Activated T-cell treated with anti-CD3 and anti-CD28 coated beads for 48 hours (primary cell): ENCODE results near the gene CDC14B.
A peak's percentile ranks its signal among the peaks of the same experiment; 100 is the strongest.
"Not testable (repeated sequence)": the region's sequence is repeated elsewhere in the genome, so short reads cannot be mapped to it uniquely, and the experiment has no call there.

Source experiments
- DNase-seq: peaks from one replicate; pipeline ENCODE4 v3.0.0-alpha.2; 2020; ENCODE audit warnings: low read depth

The CDC14B gene

DNA sequence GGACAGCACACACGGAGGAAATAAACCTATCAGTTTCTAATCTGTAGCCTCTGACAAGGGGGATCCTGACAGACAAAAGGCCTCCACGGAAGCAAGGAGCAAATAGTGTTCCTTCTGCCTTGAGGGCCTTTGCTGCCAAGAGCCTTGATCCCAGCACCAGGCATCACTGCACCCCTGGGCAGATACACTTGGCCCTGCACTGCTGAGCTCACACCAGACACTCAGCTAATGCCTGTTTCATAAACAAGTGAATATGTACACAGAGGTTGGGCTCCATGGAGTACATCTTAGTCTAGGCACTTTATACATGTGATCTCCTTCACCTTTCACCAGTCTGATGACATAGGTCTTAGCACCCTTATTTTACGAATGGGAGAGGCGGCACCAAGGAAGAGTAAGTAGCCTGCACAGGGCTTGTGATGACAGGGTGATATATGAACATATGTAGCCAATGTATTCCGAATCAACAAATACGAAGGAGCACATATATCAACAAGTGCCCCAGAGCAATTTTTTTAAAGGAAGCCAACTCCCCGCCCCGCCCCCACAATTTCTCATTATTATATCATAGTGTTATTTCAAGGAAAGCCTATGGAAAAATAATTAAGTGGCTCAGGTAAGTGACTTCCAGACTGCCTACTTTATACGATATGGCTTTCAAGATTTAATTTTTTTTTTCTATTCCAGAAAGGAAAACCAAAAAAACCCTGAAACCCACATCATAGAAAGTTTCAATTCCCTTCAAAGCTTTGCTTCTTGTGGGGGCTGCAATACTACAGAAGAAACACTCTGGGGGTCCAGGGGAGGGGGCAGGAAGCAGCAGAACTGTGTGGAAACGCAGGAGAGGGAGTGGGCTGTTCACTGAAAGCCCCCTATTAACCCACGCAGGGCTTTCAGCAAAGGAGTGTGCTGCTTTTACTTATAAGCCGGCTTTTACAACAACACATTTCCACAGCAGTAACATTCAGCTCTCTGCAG is 32.0 kb downstream of the CDC14B start:
- DNase-seq, result no peak

DNA sequence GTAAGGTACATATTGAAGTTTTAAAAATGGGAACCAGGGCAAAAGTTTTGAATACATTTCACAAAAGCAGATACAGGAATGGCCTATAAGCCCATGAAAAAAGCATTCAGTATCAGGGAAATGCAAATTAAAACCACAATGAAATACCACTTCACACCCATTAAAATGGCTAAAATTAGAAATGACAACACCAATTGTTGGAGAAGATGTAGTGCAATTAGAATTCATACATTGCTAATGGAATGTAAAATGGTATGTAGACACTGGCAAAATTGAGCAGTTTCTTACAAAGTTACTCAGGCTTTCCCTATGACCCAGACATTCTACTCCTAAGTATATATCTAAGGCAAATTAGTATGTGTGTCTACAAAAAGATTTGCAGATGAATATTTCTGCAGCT is 34.2 kb downstream of the CDC14B start:
- DNase-seq, result no peak

DNA sequence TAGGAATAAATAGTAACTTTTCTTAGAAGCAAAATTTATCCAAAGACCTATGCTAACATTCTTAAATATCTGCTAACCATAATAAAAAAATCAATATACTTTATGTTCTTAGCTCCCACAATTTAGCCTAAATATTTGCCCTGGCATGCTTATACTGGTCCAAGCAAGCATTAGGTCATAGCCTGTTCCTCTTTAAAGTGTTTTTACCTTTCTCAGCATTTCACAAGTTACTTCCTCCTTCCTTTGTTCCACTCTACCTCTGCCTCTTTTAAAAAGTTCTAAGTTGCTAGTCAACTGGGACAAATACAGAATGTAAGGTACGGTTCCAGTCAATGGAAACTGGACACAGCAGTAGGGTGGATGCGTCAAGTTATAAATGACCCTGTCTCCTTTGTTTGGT is 37.4 kb downstream of the CDC14B start:
- not testable (repeated sequence) for DNase-seq

DNA sequence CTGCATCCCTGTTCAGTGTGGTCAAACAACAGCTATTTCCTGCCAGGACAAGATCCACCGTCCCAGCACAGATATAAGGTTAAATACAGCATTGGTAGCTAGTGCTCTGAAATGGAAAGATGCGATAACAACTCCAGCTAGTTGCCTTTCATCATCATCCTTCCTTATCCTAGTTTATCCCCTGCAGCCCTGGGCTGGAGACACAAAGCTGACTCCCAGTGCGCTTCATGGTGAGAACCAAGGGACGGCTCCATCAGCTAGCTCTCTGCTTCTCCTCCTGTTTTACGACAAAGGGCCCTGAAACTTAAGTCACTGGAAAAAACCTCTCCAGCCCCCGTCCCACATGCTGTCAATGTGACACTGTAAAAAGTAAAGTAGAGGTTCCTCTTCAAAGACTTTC is 37.9 kb downstream of the CDC14B start:
- DNase-seq, result no peak

DNA sequence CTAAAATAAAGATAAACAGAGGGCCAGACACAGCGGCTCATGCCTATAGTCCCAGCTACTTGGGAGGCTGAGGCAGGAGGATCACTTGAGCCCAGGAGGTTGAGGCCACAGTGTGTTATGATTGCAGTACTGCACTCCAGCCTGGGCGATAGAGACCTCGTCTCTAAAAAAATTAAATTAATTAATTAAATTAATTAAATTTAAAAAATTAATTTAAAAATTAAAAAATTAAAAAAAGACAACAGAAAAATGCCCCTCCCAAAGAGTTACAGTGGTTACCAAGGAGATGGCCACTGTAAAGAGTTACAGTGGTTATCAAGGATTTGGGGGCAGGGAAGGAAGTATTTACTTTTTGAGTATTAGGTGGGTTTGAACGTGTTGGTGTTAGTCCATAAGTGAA is 38.3 kb downstream of the CDC14B start:
- DNase-seq, result no peak

DNA sequence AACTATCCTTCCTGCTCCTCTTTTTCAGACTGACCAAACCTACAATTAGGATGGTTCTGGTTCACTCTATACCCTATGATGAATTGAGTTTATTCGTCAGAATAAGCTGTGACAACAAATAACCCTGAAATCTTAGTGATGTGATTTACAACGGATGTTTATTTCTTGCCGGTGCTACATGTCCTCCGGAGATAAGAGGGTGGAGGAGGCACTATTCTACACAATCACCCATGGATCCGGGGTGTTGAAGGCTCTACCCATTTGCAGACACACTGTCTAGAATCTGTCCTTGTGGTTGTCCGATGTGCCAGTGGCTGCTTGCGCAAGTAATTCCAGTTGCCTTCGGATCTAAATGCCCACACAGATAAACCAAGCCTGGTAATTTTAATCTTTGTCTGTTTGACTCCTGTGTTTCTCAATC is 44.7 kb downstream of the CDC14B start:
- no peak for DNase-seq

DNA sequence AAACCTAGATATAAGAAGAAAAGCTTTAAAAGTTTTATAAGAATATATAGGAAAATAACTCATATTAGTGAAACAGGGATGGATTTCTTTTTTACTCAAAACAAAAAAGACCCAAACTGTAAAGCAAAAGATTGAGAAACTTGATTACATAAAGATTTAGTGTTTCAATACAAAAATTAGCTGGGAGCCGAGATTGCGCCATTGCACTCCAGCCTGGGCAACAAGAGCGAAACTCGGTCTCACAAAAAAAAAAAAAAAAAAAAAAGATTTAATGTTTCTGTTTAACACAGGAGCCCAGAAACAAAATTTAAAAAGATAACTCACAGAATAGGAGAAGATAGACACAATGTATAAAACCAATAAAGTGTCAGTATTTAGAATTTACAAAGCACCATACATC is 45.2 kb downstream of the CDC14B start:
- DNase-seq, result no peak

DNA sequence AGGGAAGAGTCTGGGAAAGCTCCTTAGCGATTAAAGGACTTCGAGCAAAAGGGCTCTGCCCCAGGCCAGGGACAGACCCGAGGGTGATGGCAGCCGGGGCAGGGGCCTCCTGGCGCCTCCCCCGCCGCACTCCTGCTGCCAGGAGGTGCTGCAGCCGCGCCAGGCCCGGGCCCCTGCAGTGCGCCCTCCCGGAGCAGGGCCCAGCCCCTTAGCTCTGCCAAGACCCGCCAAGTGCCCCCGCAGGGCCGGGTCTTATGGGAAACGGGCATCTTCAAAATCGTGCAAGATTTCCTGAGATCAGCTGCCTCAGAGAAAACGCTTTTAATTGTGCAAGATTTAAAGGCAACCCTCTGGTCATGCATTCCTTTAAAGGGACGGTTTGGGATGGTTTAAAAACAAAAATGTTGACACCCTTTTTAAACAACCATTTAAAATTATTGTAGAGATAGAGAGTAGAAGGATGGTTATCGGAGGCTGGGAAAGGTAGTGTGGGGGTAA is 52.4 kb downstream of the CDC14B start:
- DNase-seq, result no peak

DNA sequence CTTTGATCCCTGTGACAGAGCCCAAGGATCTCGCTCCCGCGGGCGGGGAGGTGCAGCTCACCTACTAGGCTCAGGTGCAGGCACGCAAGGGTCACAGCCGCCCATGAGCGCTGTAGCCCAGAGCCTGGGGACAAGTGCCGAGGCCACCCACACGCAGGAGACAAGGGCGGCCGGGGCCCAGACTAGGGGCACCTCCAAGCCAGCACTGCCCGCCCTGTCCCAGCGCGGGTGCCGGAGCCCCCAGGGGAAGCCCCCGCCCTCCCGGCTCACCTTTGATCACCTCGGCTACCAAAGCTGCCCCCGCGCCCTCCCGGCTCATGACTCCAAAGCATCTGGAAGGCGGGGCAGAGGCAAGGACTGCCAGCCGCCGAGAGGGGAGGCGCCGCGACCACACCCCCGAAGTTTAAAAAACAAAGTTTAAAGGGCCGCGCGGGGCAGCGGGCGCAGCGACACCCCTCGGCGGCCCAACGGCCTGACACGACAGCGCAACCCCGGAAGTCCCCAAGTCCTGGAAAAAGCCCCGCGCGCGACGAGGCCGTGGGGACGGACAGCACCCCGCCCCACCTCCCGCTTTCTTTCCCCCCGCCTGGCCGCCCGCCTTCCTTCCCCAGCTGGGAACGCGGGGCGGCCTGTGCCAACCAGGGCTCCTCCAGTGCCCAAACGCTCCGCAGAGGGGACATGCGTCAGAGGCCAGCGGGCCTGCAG is 53.0 kb downstream of the CDC14B start:
- DNase-seq, result peak; percentile 74

DNA sequence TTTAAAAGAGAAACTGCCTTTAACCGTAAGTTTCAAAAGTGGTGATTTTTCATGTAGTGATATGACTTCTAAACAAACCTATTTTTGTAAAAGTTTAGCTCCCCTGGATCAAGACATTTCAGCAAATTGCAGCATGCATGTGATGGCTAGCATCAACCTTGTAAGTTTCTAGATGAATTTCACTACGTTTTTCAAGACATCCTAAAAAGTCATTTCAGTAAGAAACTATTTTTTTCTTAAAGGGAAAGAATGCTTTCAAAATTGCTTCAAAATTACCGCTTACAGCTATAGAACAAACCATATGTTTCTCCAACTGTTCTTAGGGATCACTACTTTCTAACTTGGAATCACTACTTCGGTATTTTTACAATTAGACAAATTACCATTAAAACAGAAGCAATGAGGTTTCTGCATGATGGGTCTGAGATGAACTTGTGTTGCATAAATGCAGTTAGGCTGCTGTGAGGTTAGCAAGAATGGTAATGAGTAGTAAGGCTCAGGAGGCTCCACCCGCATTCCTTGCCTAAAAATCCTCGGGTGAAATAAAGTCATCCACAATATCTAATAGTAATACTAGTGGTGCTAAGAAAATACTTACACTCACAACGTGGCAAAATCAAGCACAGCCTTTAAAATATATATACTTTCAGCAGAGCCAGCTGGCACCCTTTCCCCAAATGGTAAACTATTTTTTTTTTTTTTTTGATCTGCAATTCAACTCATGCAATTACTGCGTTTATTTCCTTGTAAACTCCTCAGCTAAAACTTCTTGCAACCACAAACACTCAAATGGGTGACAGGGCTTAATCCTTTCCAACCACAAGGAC is 53.8 kb downstream of the CDC14B start:
- DNase-seq, result no peak

DNA sequence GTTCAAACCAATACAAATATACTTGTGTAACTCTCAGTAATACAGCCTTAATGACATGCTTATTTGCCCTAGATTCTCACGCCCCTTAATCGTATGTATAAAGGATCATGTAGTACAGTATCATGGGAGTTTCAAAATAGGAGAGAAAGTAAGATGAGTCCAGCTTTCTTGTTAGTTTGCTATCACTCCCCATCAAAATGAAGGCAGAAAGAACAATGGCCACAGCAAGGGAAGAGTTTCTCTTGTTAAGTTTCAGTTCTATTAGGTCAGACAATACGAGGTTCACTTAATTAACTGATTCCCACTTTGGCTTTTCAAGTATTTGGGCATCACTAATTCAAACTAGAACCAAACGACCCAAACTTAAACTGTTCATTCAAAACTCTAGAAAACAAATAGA is 55.4 kb downstream of the CDC14B start:
- DNase-seq, result no peak

DNA sequence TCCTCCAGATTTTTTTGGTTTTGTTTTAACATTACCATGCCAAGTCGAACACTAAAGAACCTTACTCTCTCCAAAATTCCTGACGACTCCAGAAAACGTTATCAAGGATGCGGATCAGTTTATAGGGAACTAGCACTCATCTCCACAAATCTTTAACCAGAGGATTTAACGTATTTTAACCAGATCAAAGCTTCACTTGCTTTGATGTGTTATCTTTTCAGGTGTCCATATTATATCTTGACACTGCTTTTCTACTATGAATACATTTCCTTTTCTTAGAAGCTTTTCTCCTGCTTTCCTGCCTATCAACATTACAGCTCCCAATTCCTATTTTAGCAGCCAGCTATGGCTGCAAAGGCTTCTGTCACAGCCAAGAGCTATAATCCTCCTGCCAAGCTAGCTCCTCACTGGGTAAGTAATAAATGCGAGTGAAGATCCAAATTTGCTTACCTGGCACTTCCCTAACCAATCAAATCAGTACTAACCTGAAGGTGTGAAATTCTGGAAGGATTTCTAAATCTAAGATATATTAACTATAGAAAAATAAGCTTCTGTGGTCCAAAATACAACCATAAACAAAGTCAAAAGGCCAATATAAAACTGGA is 60.2 kb downstream of the CDC14B start:
- DNase-seq, result no peak

DNA sequence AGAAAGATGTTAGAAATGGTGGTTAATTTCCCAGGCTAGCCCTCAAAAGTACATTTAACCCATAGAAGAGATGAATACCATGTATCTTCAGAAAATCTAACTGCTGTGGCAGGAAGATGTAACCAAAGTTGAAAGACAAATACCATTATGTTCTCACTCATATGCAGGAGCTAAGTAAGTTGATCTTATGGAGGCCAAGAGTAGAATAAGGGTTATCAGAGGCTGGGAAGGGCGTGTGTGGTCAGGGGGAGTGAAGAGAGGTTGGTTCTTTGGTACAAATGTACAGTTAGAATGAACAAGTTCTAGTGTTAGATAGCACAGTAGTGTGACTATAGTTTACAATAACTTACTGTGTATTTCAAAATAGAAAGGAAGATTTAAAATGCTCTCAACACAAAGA is 61.7 kb downstream of the CDC14B start:
- DNase-seq, result no peak

DNA sequence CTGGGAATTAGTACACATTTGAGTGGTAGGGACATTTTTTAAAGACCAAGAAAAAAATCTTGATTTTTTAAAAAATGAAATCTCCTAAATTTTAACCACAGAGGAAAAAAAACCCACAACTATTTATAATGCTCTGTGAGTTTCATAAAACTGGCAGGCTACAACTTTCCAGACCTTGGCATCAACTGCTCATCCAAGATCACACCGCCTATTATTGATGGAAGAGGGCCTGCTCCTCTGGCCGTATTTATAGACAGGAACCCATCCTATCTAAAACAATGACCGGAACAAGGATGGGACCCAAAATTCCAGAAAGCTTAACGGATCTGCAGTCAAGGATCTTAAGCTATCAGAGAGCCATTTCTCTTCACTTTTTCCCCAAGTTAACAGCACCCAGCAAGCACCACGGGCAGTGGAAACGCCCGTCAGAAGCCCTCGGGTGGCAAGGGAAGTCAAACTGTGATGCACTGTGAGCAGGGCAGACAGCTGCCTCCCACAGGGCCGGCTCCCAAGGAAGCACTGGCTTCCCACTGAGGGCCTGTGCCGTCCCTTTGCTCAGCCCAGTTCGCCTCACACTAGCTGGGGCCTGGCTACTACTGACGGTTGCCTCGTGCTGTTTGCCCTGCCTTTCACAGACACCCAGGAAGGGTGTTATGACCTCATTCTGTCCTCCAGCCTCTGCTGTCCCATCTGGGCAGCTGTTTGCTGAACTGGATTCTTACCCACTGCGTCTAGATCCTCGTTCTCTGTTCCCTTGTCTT is 62.8 kb downstream of the CDC14B start:
- no peak for DNase-seq

DNA sequence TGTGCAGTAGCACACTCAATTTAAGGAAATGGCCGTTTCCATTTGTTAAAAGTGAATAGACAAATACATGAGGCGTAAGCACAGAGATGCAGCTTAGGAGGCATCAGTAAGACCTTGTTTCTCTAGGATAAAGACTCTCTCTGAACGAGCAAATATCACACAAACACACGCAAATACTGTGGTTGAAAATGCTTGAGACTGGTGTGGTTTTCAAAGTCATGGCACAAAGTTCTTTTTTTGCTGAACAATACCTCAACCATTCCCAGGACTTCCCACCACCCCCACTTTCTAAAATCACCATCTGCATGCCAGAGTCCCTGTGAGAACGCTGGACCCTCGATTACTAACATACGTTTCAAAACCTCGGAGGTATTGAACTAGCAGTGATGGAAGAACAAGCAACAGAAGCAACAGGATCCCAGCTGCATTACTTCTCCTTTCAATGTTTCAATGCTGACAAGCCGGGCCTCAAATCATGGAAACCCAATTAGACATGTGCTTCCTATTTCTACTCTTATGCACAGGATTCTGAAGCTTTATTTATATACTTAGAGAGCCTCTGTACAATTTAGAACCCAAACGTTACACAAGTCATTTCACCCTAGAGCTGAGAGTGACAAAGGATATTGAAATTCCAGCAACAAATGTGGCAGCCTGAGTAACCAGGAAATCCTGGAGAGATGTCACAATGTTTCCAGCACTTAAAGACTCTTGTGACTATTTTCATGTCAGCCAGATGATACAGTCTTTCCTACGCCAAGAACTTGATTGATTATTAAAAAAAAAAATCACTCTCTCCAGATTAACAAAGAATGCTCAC is 63.9 kb downstream of the CDC14B start:
- no peak for DNase-seq

DNA sequence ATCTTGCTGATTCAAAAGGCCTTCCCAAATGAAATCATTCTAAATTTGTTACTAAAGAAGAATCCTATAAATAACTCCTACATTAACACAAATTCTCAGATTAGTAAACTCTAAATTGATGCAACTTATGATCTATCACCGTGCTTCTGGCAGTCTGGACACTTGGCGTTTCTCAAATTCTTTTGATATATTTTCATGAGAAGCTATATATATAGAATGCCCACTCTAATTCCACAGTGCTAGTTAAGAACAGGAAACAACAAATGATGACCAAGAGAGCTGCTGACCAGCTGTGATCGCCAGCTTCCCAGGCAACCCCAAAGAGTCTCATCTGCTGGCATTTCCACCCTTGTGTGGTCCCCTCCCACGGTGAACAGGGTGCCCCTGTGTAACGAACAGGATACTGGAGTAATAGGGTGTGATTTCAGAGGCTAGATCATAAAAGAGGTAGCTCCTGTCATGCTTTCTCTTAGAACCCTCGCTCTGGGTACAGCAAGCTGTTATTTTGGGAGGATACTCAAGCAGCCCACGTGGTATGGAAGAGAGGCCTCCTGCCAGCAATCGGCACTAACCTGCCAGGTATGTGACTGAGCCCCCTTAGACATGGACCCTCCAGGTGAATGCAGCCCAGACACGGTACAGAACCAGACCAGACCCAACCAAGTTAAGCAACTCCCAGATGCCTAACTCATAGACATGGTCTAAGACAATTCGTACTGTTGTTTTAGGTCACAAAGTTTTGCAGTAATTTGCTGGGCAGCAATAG is 64.7 kb downstream of the CDC14B start:
- DNase-seq, result no peak

DNA sequence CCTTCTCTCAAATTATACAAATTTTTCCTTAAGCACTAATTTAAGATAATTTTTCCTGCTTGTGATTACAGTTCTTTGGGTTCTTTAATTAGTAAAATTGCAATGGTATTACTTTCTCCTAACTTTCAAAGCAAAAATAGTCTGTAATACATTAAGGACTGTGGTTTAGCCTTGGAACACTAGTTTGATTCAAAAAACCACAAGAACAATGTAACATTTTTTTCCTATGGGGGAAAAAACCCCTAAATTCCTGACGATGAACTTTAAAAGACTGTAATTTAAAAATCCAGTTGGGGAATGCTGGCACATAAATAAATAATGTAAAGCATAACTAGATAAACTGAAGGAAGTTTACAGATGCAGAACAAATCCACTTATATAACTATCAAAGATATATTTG is 65.3 kb downstream of the CDC14B start:
- no peak for DNase-seq

DNA sequence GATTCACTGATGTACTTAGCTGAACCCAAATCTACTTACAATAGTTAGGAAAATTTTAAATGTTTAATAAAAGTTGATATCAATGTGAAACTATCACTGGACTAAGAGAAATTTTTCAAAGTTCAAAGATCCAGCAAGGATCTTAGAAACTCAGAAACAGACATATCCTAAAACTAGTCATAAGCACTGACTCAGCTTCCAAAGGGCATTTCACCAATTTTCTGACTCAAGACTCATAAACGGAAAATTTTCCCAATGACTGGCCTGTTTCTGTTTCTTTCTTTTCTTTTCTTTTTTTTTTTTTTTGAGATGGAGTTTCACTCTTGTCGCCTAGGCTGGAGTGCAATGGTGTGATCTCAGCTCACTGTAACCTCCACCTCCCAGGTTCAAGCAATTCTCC is 66.6 kb downstream of the CDC14B start:
- no peak for DNase-seq

DNA sequence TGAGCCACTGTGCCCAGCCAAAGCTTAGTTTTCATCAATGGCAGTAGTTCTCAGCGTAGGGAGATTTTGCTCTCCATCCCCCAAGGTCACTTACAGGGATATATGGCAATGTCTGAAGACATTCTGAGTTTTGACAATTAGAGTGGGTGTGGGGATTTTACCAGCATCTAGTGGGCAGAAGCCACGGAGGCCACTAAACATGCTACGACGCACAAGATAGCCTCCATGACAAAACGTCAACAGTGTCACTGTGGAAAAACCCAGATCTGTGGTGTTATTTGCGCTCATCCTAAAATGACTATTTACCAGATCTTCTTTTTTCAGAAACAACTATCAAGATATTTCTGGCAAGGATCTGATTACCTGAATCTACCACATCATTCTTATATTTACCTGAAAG is 68.2 kb downstream of the CDC14B start:
- no peak for DNase-seq
